ENCODE results near the gene SPATA3.

The SPATA3 gene

DNA sequence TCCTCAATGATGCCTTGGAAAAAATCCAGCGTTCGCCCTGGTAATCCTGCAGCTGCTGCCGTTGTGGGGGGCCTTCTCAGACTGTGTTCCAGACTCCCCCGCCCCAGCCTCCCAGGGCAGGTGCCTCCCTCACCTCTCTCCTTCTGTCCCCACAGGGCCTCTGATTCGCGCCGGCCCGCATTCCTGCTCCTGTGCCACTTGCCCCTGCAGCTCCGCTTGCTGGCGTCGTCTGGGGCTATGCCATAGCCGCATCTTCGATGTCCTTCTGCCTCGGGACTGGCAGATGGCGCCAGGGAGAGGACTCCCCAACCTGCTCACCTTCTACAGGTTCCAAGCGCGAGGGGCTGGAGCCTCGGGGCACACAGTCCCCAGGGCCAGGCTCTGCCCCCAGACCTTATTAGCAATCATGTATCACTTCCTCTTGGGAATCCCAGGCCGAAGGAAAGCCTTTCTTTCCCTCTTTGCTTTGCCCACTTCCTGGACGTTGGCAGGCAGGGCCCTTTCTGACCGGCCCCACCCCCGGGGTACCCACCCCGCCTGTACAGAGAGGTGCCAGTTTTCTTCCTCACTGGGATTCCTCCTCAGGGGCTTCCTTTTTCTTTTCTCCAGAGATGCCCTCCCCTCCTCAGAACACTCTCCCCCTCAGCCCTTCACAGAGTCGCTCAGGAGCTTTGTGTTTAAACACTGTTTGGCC is 4.4 kb downstream of the SPATA3 start:
- Histone ChIP-seq H2BK5ac (ENCODE audit: low read depth, low read length, poor library complexity) (no peak overlapping the region), H3K79me2 (ENCODE audit: control insufficient read depth, insufficient read depth, low read length, poor library complexity) (no peaks in the 10 kb centered on the region), H3K4me2 (ENCODE audit: low read length) (no peak overlapping the region), H3K36me3 (ENCODE audit: control insufficient read depth in 1 of 2, insufficient read depth in 2 of 2, low read length in 2 of 2) (no peaks in the 10 kb centered on the region), H3K79me1 (ENCODE audit: low read length) (no peaks in the 10 kb centered on the region), H2AFZ (ENCODE audit: insufficient read depth, low read length, poor library complexity) (no peak overlapping the region), H3K27me3 (ENCODE audit: insufficient read depth, low read length) (no peaks in the 10 kb centered on the region), H3K27ac (ENCODE audit: low read depth, low read length) (no peak overlapping the region), H2AK5ac (ENCODE audit: low read length) (no peak overlapping the region), H3K9me3 (ENCODE audit: insufficient read depth, low read depth, low read length) (peaks cover 10% of the 10 kb centered on the region), H3K9ac (ENCODE audit: low read length) (no peak overlapping the region), H3K23ac (ENCODE audit: low read length) (no peak overlapping the region), H3K18ac (ENCODE audit: low read length) (no peak overlapping the region), H3K14ac (ENCODE audit: low read length) (no peak overlapping the region), H3K4me1 (ENCODE audit: control insufficient read depth in 1 of 2, insufficient read depth in 2 of 2, low read length in 2 of 2) (no peaks in the 10 kb centered on the region), H2BK12ac (ENCODE audit: low read length) (no peak overlapping the region), H3K4me3 (ENCODE audit: low read depth, low read length) (no peak overlapping the region), H4K91ac (ENCODE audit: low read depth, low read length) (no peak overlapping the region), H4K12ac (ENCODE audit: low read depth, low read length) (no peak overlapping the region), H3K4ac (ENCODE audit: low read depth, low read length) (no peak overlapping the region), H4K8ac (ENCODE audit: low read depth, low read length) (no peak overlapping the region), H2BK120ac (ENCODE audit: insufficient read depth, low read length, poor library complexity) (no peak overlapping the region)
- no CpG with 5 or more reads among the region's 24 CpGs for WGBS (ENCODE audit: extremely low coverage, insufficient coverage, insufficient read length)
- no peak for DNase-seq

DNA sequence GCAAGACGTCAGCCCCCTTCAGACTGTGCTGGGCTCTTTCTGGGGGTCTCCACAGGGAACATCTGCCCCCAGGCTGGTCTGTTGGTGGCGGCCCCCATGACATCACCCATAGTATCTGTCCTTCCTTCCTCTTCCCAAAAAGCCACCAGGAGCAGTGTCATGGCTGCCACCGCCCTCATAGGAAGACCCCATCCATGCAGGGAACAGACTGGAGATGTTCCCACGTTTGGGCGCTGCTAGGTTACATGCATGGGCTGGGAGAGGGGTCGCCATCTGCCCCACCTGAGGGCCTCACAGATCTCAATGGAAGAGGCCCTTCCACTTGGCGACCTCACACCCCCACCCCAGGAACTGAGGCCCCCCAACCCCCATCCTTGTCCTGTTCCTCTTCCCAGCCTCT is 5.1 kb downstream of the SPATA3 start:
- no peak overlapping the region for H3K4me2 ChIP-seq (ENCODE audit: low read length)
- H3K14ac ChIP-seq (ENCODE audit: low read length): no peak overlapping the region
- H2BK120ac ChIP-seq (ENCODE audit: insufficient read depth, low read length, poor library complexity): no peak overlapping the region
- H3K4ac ChIP-seq (ENCODE audit: low read depth, low read length): no peak overlapping the region
- H4K12ac ChIP-seq (ENCODE audit: low read depth, low read length): no peak overlapping the region
- H4K91ac ChIP-seq (ENCODE audit: low read depth, low read length): no peak overlapping the region
- H3K18ac ChIP-seq (ENCODE audit: low read length): no peak overlapping the region
- no peak overlapping the region for H2BK5ac ChIP-seq (ENCODE audit: low read depth, low read length, poor library complexity)
- no peak overlapping the region for H3K9ac ChIP-seq (ENCODE audit: low read length)
- no peak overlapping the region for H2AFZ ChIP-seq (ENCODE audit: insufficient read depth, low read length, poor library complexity)
- no peak overlapping the region for H2BK12ac ChIP-seq (ENCODE audit: low read length)
- no peak overlapping the region for H3K27ac ChIP-seq (ENCODE audit: low read depth, low read length)
- no peaks in the 10 kb centered on the region for H3K79me2 ChIP-seq (ENCODE audit: control insufficient read depth, insufficient read depth, low read length, poor library complexity)
- no peak overlapping the region for H3K23ac ChIP-seq (ENCODE audit: low read length)
- no peaks in the 10 kb centered on the region for H3K27me3 ChIP-seq (ENCODE audit: insufficient read depth, low read length)
- WGBS (ENCODE audit: extremely low coverage, insufficient coverage, insufficient read length): no CpG with 5 or more reads among the region's 7 CpGs
- H4K8ac ChIP-seq (ENCODE audit: low read depth, low read length): no peak overlapping the region
- no peak overlapping the region for H3K4me3 ChIP-seq (ENCODE audit: low read depth, low read length)
- no peaks in the 10 kb centered on the region for H3K79me1 ChIP-seq (ENCODE audit: low read length)
- H2AK5ac ChIP-seq (ENCODE audit: low read length): no peak overlapping the region
- H3K9me3 ChIP-seq (ENCODE audit: insufficient read depth, low read depth, low read length): peaks cover 12% of the 10 kb centered on the region
- no peaks in the 10 kb centered on the region for H3K36me3 ChIP-seq (ENCODE audit: control insufficient read depth in 1 of 2, insufficient read depth in 2 of 2, low read length in 2 of 2)
- DNase-seq: no peak
- no peaks in the 10 kb centered on the region for H3K4me1 ChIP-seq (ENCODE audit: control insufficient read depth in 1 of 2, insufficient read depth in 2 of 2, low read length in 2 of 2)

DNA sequence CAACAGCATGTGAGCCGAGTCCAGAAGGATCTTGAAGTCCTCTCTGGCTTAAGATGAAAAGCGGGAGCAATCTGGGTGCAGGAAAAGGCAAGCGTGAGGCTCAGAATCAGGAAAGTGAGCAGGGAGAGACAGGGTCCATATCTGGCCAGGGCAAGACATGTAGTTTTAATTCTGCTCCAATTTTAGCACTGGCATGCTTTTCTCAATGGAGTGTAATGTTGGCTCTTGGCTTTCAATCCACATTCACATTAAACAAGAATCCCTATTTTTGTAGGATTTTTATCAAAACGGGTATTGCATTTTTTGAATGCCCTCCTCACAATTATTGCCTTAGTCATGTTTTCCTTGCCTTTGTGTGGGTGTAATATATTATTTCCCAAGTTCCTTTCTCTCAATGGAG is 6.0 kb downstream of the SPATA3 start:
- Histone ChIP-seq H4K8ac (ENCODE audit: low read depth, low read length) (no peak overlapping the region), H3K27ac (ENCODE audit: low read depth, low read length) (no peak overlapping the region), H3K4me1 (ENCODE audit: control insufficient read depth in 1 of 2, insufficient read depth in 2 of 2, low read length in 2 of 2) (peaks cover 2 to 3% of the 10 kb centered on the region in 2 experiments), H3K9me3 (ENCODE audit: insufficient read depth, low read depth, low read length) (peaks cover 12% of the 10 kb centered on the region), H2BK5ac (ENCODE audit: low read depth, low read length, poor library complexity) (no peak overlapping the region), H3K27me3 (ENCODE audit: insufficient read depth, low read length) (no peaks in the 10 kb centered on the region), H3K4ac (ENCODE audit: low read depth, low read length) (no peak overlapping the region), H4K91ac (ENCODE audit: low read depth, low read length) (no peak overlapping the region), H3K18ac (ENCODE audit: low read length) (no peak overlapping the region), H3K79me2 (ENCODE audit: control insufficient read depth, insufficient read depth, low read length, poor library complexity) (no peaks in the 10 kb centered on the region), H2AK5ac (ENCODE audit: low read length) (no peak overlapping the region), H2BK120ac (ENCODE audit: insufficient read depth, low read length, poor library complexity) (no peak overlapping the region), H3K23ac (ENCODE audit: low read length) (no peak overlapping the region), H4K12ac (ENCODE audit: low read depth, low read length) (no peak overlapping the region), H2AFZ (ENCODE audit: insufficient read depth, low read length, poor library complexity) (no peak overlapping the region), H3K14ac (ENCODE audit: low read length) (no peak overlapping the region), H3K9ac (ENCODE audit: low read length) (no peak overlapping the region), H2BK12ac (ENCODE audit: low read length) (no peak overlapping the region), H3K36me3 (ENCODE audit: control insufficient read depth in 1 of 2, insufficient read depth in 2 of 2, low read length in 2 of 2) (no peaks in the 10 kb centered on the region), H3K4me3 (ENCODE audit: low read depth, low read length) (no peak overlapping the region), H3K4me2 (ENCODE audit: low read length) (no peak overlapping the region), H3K79me1 (ENCODE audit: low read length) (no peaks in the 10 kb centered on the region)
- WGBS (ENCODE audit: extremely low coverage, insufficient coverage, insufficient read length): no CpG with 5 or more reads among the region's 4 CpGs
- DNase-seq: no peak

DNA sequence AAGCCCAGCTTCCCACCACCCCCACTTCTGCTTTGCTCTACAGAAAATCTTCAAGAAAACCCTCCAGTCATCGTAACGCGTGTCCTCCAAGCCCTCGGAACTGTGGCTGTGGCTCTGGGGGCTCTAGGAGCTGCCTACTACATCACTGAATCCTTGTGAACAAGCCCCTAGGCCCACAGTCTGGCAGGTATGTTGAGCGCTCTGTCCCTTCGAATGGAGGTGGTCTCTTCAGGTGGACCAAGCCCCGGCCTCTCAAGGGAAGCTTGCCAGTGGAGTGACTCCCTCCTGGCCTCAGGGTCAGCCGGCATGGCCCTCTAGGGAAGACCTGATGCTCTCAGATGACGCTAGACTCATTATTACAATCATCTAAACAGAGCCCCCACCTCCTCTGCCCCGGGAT is 6.7 kb downstream of the SPATA3 start:
- no CpG with 5 or more reads among the region's 10 CpGs for WGBS (ENCODE audit: extremely low coverage, insufficient coverage, insufficient read length)
- Histone ChIP-seq H3K4ac (ENCODE audit: low read depth, low read length) (no peak overlapping the region), H3K9me3 (ENCODE audit: insufficient read depth, low read depth, low read length) (peaks cover 12% of the 10 kb centered on the region), H2BK12ac (ENCODE audit: low read length) (no peak overlapping the region), H4K8ac (ENCODE audit: low read depth, low read length) (no peak overlapping the region), H3K27ac (ENCODE audit: low read depth, low read length) (no peak overlapping the region), H3K4me3 (ENCODE audit: low read depth, low read length) (no peak overlapping the region), H2BK120ac (ENCODE audit: insufficient read depth, low read length, poor library complexity) (no peak overlapping the region), H3K4me2 (ENCODE audit: low read length) (no peak overlapping the region), H3K14ac (ENCODE audit: low read length) (no peak overlapping the region), H3K18ac (ENCODE audit: low read length) (no peak overlapping the region), H3K36me3 (ENCODE audit: control insufficient read depth in 1 of 2, insufficient read depth in 2 of 2, low read length in 2 of 2) (no peaks in the 10 kb centered on the region), H3K4me1 (ENCODE audit: control insufficient read depth in 1 of 2, insufficient read depth in 2 of 2, low read length in 2 of 2) (peaks cover 5 to 6% of the 10 kb centered on the region in 2 experiments), H4K91ac (ENCODE audit: low read depth, low read length) (no peak overlapping the region), H2BK5ac (ENCODE audit: low read depth, low read length, poor library complexity) (no peak overlapping the region), H3K79me2 (ENCODE audit: control insufficient read depth, insufficient read depth, low read length, poor library complexity) (no peaks in the 10 kb centered on the region), H3K27me3 (ENCODE audit: insufficient read depth, low read length) (no peaks in the 10 kb centered on the region), H3K23ac (ENCODE audit: low read length) (no peak overlapping the region), H3K9ac (ENCODE audit: low read length) (no peak overlapping the region), H2AFZ (ENCODE audit: insufficient read depth, low read length, poor library complexity) (no peak overlapping the region), H2AK5ac (ENCODE audit: low read length) (no peak overlapping the region), H4K12ac (ENCODE audit: low read depth, low read length) (no peak overlapping the region), H3K79me1 (ENCODE audit: low read length) (no peaks in the 10 kb centered on the region)
- DNase-seq: no peak

Measured in trophoblast cell (in vitro differentiated cells and primary cell).